ENCODE results near the gene KLF6. TPM values are rescaled to one million over a fixed set of nuclear protein-coding genes. Genes with fewer than 3 reads are reported as not detected.
A peak's percentile ranks its signal among the peaks of the same experiment; 100 is the strongest.

The KLF6 gene
- total and polyA plus RNA-seq, 9 of the 15 experiments (the other 6 are each of a cell fraction or from before 2014, with no cell fraction given): 3.2 to 23.9 (median 8.0) TPM

- TF ChIP-seq TCF7 (IDR thresholded peaks at IDR 0.05; ENCODE audit: borderline replicate concordance) (no peak), MEF2D (tag; conservative IDR thresholded peaks at IDR 0.05; ENCODE audit: low read depth) (0 out of 2 replicates have a peak, but pooled peaks have one; percentile 28), CBX3 (IDR thresholded peaks at IDR 0.05; ENCODE audit: borderline replicate concordance in 1 of 2, low read length in 2 of 2) (peak in 1 of 2 experiments; percentile 17; a peak in 1 of 3 replicates), MAX (CRISPR knock-in tag; IDR thresholded peaks at IDR 0.05) (0 out of 2 replicates have a peak, but pooled peaks have one; percentile 17), ZNF143 (CRISPR knock-in tag; IDR thresholded peaks at IDR 0.05) (peak; percentile 31; the same call in 1 of the 2 replicates), FOSL1 (tag; conservative IDR thresholded peaks at IDR 0.05) (peak; percentile 98), HDAC2 (IDR thresholded peaks at IDR 0.05) (peak; percentile 80; the same call in 1 of the 2 replicates), CCNT2 (IDR thresholded peaks at IDR 0.05; ENCODE audit: borderline replicate concordance, extremely low read depth, insufficient read length, low read depth, low read length) (peak; percentile 12), HMGN3 (IDR thresholded peaks at IDR 0.05; ENCODE audit: borderline replicate concordance, extremely low read depth, insufficient read length, low read depth, low read length) (peak; percentile 48), TEAD1 (CRISPR knock-in tag; IDR thresholded peaks at IDR 0.05) (0 out of 4 replicates have a peak, but pooled peaks have one; percentile 11 to 59), JUNB (CRISPR knock-in tag; conservative IDR thresholded peaks at IDR 0.05) (peak; percentile 95), C11orf30 (IDR thresholded peaks at IDR 0.05; ENCODE audit: low read depth) (peak; percentile 85), ZKSCAN8 (CRISPR knock-in tag; IDR thresholded peaks at IDR 0.05) (no peak), AFF1 (IDR thresholded peaks at IDR 0.05; ENCODE audit: low read depth in 1 of 2, partially characterized antibody in 2 of 2) (peak in 1 of 2 experiments; percentile 65), SMAD4 (CRISPR knock-in tag; conservative IDR thresholded peaks at IDR 0.05) (no peak)
These were observed 2.3 kb downstream of the KLF6 start (continued) for GRCh38 chr10:3782451-3783315.

Measured in K562 (cell line).